Kidney tubule cell (primary cell): ENCODE results near the gene CD99L2.

Source experiments
- DNase-seq: peaks from one replicate; pipeline ENCODE4 v3.0.0-alpha.2; 2018; ENCODE audit warnings: low spot score

The CD99L2 gene

GRCh38 chrX:150763810-150764209 is 134.7 kb downstream of the CD99L2 start:
- no peak for DNase-seq

- DNase-seq = no peak
These were observed 135.1 kb downstream of the CD99L2 start for GRCh38 chrX:150763303-150763797.

- DNase-seq = no peak
These were observed 136.0 kb downstream of the CD99L2 start for GRCh38 chrX:150762258-150763165.

- DNase-seq = no peak
These were observed 136.7 kb downstream of the CD99L2 start for GRCh38 chrX:150761819-150762216.

GRCh38 chrX:150761176-150761818 is 137.2 kb downstream of the CD99L2 start:
- DNase-seq = no peak

GRCh38 chrX:150759568-150760416 is 138.7 kb downstream of the CD99L2 start:
- DNase-seq = no peak

- DNase-seq = no peak
These were observed 141.1 kb downstream of the CD99L2 start for GRCh38 chrX:150757371-150757770.

GRCh38 chrX:150753968-150754367 is 144.5 kb downstream of the CD99L2 start:
- no peak for DNase-seq

- DNase-seq = no peak
These were observed 145.1 kb downstream of the CD99L2 start for GRCh38 chrX:150753357-150753756.

GRCh38 chrX:150752124-150752523 is 146.3 kb downstream of the CD99L2 start:
- no peak for DNase-seq

- no peak for DNase-seq
These were observed 162.0 kb downstream of the CD99L2 start for GRCh38 chrX:150736475-150736874.

GRCh38 chrX:150731795-150732194 is 166.7 kb downstream of the CD99L2 start:
- DNase-seq = peak; percentile 58

GRCh38 chrX:150730719-150731118 is 167.7 kb downstream of the CD99L2 start:
- no peak for DNase-seq

GRCh38 chrX:150729956-150730355 is 168.5 kb downstream of the CD99L2 start:
- no peak for DNase-seq

- no peak for DNase-seq
These were observed 178.8 kb downstream of the CD99L2 start for GRCh38 chrX:150719621-150720020.
